Measurements from ENCODE around the gene CREB5.

Gene CREB5

DNA sequence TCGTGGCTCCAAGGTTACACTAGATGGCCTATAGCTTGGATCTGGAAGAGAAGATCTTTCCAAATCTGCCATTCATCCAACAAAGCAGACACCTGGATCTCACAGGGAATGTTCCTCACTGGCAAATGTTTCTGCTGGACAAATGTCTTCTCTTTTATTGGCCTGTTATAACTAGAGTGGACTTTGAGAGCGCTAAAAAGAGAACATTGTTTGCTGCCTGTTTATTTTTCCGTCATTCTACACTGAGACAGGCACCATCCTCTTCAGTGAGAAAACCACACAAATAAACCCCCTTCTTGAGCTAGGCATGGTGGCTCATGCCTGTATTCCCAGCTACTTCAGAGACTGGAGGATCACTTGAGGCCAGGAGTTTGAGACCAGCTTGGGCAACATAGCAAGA lies 206.9 kb downstream of the CREB5 start:
- TF ChIP-seq, protein P1, sequence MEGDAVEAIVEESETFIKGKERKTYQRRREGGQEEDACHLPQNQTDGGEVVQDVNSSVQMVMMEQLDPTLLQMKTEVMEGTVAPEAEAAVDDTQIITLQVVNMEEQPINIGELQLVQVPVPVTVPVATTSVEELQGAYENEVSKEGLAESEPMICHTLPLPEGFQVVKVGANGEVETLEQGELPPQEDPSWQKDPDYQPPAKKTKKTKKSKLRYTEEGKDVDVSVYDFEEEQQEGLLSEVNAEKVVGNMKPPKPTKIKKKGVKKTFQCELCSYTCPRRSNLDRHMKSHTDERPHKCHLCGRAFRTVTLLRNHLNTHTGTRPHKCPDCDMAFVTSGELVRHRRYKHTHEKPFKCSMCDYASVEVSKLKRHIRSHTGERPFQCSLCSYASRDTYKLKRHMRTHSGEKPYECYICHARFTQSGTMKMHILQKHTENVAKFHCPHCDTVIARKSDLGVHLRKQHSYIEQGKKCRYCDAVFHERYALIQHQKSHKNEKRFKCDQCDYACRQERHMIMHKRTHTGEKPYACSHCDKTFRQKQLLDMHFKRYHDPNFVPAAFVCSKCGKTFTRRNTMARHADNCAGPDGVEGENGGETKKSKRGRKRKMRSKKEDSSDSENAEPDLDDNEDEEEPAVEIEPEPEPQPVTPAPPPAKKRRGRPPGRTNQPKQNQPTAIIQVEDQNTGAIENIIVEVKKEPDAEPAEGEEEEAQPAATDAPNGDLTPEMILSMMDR (conservative IDR thresholded peaks at IDR 0.05; ENCODE audit: low read length): no peak
- TF ChIP-seq EZH2phosphoT487 (IDR thresholded peaks at IDR 0.05; ENCODE audit: borderline replicate concordance): no peak
- Histone ChIP-seq H3K9me2 (replicated peaks; ENCODE audit: low read depth, low read length) (no peaks in the 10 kb centered on the region), H3K9me3 (ENCODE audit: insufficient read depth, low read depth, low read length) (no peaks in the 10 kb centered on the region), H3K4me2 (ENCODE audit: low read depth, low read length, poor library complexity, severe bottlenecking) (no peak overlapping the region), H2AFZ (ENCODE audit: low read length) (no peak overlapping the region), H3K4me1 (ENCODE audit: insufficient read depth, low read length, poor library complexity, severe bottlenecking) (no peaks in the 10 kb centered on the region), H4K20me1 (ENCODE audit: insufficient read depth, low read length, poor library complexity, severe bottlenecking) (no peaks in the 10 kb centered on the region), H3K27me3 (ENCODE audit: insufficient read depth, low read length, poor library complexity, severe bottlenecking) (no peaks in the 10 kb centered on the region), H3K36me3 (ENCODE audit: insufficient read depth, low read length) (no peaks in the 10 kb centered on the region), H3K9ac (ENCODE audit: low read depth, low read length, poor library complexity, severe bottlenecking) (no peak overlapping the region), H3K79me2 (ENCODE audit: insufficient read depth, low read length) (no peaks in the 10 kb centered on the region), H3K4me3 (ENCODE audit: low read length, poor library complexity, severe bottlenecking) (no peak overlapping the region), H3F3A (ENCODE audit: low read depth) (no peaks in the 10 kb centered on the region)

DNA sequence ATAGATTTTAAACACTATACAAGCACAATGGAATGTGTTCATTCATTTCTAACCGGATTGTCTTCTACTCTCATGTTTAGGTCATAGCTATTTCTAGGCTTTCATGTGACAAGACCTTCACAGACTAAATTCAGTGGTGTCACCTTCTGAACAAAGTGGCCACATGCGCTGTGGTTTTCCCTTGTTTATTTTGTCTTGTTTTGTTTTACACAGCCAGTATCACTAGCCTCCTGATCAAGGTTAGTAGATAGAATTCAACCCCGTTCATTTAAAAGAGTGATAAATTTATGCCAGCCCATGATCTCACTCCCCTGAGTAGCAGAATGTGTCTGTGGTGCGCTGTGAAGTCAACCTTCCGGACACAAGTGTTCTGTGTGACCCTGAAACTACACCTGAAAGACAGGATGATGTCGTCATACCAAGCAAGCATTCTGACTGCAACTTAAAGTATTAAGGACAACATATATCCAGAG lies 209.1 kb downstream of the CREB5 start:
- no peaks in the 10 kb centered on the region for H3K9me2 ChIP-seq (replicated peaks; ENCODE audit: low read depth, low read length)
- TF ChIP-seq, protein P1 (conservative IDR thresholded peaks at IDR 0.05; ENCODE audit: low read length): no peak
- TF ChIP-seq EZH2phosphoT487 (IDR thresholded peaks at IDR 0.05; ENCODE audit: borderline replicate concordance): no peak
- no peaks in the 10 kb centered on the region for H3K27me3 ChIP-seq (ENCODE audit: insufficient read depth, low read length, poor library complexity, severe bottlenecking)
- H3K4me2 ChIP-seq (ENCODE audit: low read depth, low read length, poor library complexity, severe bottlenecking): no peak overlapping the region
- H2AFZ ChIP-seq (ENCODE audit: low read length): no peak overlapping the region
- H3K36me3 ChIP-seq (ENCODE audit: insufficient read depth, low read length): no peaks in the 10 kb centered on the region
- no peaks in the 10 kb centered on the region for H4K20me1 ChIP-seq (ENCODE audit: insufficient read depth, low read length, poor library complexity, severe bottlenecking)
- H3K4me1 ChIP-seq (ENCODE audit: insufficient read depth, low read length, poor library complexity, severe bottlenecking): peaks cover 2% of the 10 kb centered on the region
- no peaks in the 10 kb centered on the region for H3K9me3 ChIP-seq (ENCODE audit: insufficient read depth, low read depth, low read length)
- H3K4me3 ChIP-seq (ENCODE audit: low read length, poor library complexity, severe bottlenecking): no peak overlapping the region
- H3K79me2 ChIP-seq (ENCODE audit: insufficient read depth, low read length): no peaks in the 10 kb centered on the region
- H3F3A ChIP-seq (ENCODE audit: low read depth): no peaks in the 10 kb centered on the region
- H3K9ac ChIP-seq (ENCODE audit: low read depth, low read length, poor library complexity, severe bottlenecking): no peak overlapping the region

DNA sequence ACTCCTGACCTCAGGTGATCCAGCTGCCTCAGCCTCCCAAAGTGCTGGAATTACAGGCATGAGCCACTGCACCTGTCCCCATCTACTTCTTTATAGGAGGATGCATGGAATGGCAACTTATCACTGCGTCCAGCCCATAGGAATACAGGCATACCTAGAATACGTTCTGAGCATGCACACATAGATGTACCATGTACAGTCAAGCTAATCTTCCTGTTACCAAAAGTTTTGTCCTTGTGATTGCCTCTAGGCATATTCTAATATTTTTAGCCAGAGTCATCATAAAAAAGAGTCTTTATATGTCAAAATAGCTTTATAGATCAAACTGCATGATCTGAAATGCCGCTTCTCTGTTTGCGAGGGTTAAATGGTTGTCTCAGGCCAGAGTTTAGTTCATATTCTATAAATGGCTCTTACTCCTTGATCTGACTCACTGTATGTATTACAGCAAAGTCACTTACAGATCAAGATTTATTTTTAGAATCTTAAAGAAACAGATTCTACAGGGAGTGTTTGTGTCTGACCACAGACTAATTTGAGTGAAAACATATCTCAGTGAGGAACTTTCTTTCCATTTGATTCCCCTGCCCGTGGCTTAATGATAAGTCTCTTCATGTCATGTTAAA lies 210.9 kb downstream of the CREB5 start:
- Histone ChIP-seq H3K27me3 (ENCODE audit: insufficient read depth, low read length, poor library complexity, severe bottlenecking) (no peaks in the 10 kb centered on the region), H2AFZ (ENCODE audit: low read length) (no peak overlapping the region), H3F3A (ENCODE audit: low read depth) (no peaks in the 10 kb centered on the region), H3K4me2 (ENCODE audit: low read depth, low read length, poor library complexity, severe bottlenecking) (no peak overlapping the region), H3K79me2 (ENCODE audit: insufficient read depth, low read length) (no peaks in the 10 kb centered on the region), H4K20me1 (ENCODE audit: insufficient read depth, low read length, poor library complexity, severe bottlenecking) (no peaks in the 10 kb centered on the region), H3K36me3 (ENCODE audit: insufficient read depth, low read length) (no peaks in the 10 kb centered on the region), H3K9me3 (ENCODE audit: insufficient read depth, low read depth, low read length) (no peaks in the 10 kb centered on the region), H3K4me3 (ENCODE audit: low read length, poor library complexity, severe bottlenecking) (no peak overlapping the region), H3K9ac (ENCODE audit: low read depth, low read length, poor library complexity, severe bottlenecking) (no peak overlapping the region), H3K9me2 (replicated peaks; ENCODE audit: low read depth, low read length) (no peaks in the 10 kb centered on the region), H3K4me1 (ENCODE audit: insufficient read depth, low read length, poor library complexity, severe bottlenecking) (peaks cover 3% of the 10 kb centered on the region)
- TF ChIP-seq, protein P1 (conservative IDR thresholded peaks at IDR 0.05; ENCODE audit: low read length): no peak
- no peak for TF ChIP-seq EZH2phosphoT487 (IDR thresholded peaks at IDR 0.05; ENCODE audit: borderline replicate concordance)

All from Loucy (cell line).